ENCODE results near the gene DNAJC18. TPM values are rescaled to one million over a fixed set of nuclear protein-coding genes. Genes with fewer than 3 reads are reported as not detected.

Gene DNAJC18
- total and polyA plus RNA-seq, 2 donors (not counting 1 experiment from before 2014, with no cell fraction given), result 2.0 to 13.6 TPM

DNA sequence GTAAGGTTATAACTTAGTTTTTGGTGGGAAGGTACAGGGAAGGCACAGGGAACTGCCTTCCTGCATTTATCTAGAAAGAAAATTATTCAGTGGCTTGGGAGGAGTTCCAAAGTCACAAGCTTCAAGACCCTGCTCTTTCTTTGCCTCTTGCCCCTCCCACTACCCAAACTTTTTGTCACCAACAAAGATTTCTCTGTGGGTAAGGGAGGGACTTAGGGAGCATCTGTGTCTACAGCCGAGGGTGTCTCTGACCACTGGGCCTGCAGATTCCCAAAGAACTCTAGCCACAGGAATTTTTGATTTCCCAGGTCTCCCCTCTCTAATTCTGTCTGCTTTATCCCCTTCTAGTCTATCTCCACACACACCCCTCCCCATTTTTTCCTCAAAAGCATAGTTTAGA lies 21.1 kb upstream of the DNAJC18 start:
- no peak for ATAC-seq (ENCODE audit: low read depth)
- Histone ChIP-seq H3K4me1 (ENCODE audit: control insufficient read depth in 2 of 2, insufficient read depth in 2 of 2, low read length in 2 of 2) (peaks cover 0 to 7% of the 10 kb centered on the region in 2 donors), H3K9ac (ENCODE audit: low read length) (no peak overlapping the region)

DNA sequence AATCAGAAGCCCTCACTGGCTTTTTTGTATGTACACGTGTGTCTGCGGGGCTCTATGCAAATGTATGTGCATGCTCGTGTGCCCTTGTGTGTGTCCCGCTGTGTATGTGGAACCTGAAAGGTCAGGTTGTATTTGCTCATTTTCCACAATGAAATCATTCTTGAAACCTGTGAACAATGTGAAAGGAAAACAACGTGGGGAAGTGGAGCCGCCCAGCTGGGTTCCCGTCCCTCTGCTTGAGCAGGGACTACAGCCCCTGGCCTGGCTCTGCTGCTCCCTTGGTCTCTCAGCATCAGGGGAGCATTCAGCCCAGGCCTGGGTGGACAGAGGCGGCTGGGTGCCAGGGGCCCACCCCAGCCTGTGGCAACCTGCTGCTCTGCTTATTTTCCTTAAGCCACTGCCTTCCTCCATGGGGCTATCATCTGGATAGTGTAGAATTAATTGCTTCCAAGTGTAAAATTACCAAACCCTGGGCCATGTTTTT lies 20.2 kb upstream of the DNAJC18 start:
- 77% methylated on average over 3 of the region's 8 CpGs for WGBS (ENCODE audit: insufficient coverage)

More for the DNA sequence above, 21.1 kb upstream of the DNAJC18 start:
- Mint-ChIP-seq H3K4me3 (no peak overlapping the region), H3K27ac (no peak overlapping the region), H3K9me3 (ENCODE audit: insufficient read depth) (no peaks in the 10 kb centered on the region), H3K27me3 (no peaks in the 10 kb centered on the region), H3K4me1 (peaks cover 6% of the 10 kb centered on the region)
- Histone ChIP-seq H3K4me2 (replicated peaks; ENCODE audit: low read depth, low read length, poor library complexity, severe bottlenecking) (no peak overlapping the region), H3K9me3 (ENCODE audit: control extremely low read depth in 1 of 3, control insufficient read depth in 2 of 3, insufficient read depth in 1 of 3, low read length in 2 of 3) (no peaks in the 10 kb centered on the region), H4K20me1 (ENCODE audit: control insufficient read depth, insufficient read depth, low read length, poor library complexity, severe bottlenecking) (no peaks in the 10 kb centered on the region), H3K36me3 (replicated peaks in 1 of 2; ENCODE audit: control extremely low read depth in 1 of 2, control insufficient read depth in 1 of 2, extremely low read depth in 1 of 2, insufficient read depth in 2 of 2, low read length in 1 of 2) (no peaks in the 10 kb centered on the region), H3K27ac (ENCODE audit: low read length in 2 of 2) (no peak overlapping the region), H3K27me3 (replicated peaks in 1 of 4; ENCODE audit: control extremely low read depth in 1 of 4, control insufficient read depth in 3 of 4, insufficient read depth in 4 of 4, low read length in 3 of 4) (no peaks in the 10 kb centered on the region), H2AFZ (ENCODE audit: insufficient read depth, low read depth, low read length, poor library complexity, severe bottlenecking) (no peak overlapping the region), H3K4me3 (ENCODE audit: control extremely low read depth in 1 of 5, extremely low read depth in 1 of 5, insufficient read depth in 1 of 5, low read depth in 2 of 5, low read length in 4 of 5) (no peak overlapping the region), H3K79me2 (ENCODE audit: control insufficient read depth, insufficient read depth, low read length) (no peaks in the 10 kb centered on the region)
- no peak for DNase-seq
- CTCF ChIA-PET, result no interaction called here
- 100% methylated on average over 1 of the region's 1 CpG for WGBS (ENCODE audit: insufficient coverage)
- intact Hi-C loops (cut with micrococcal nuclease), result no loop called here
- TF ChIP-seq, protein P1, sequence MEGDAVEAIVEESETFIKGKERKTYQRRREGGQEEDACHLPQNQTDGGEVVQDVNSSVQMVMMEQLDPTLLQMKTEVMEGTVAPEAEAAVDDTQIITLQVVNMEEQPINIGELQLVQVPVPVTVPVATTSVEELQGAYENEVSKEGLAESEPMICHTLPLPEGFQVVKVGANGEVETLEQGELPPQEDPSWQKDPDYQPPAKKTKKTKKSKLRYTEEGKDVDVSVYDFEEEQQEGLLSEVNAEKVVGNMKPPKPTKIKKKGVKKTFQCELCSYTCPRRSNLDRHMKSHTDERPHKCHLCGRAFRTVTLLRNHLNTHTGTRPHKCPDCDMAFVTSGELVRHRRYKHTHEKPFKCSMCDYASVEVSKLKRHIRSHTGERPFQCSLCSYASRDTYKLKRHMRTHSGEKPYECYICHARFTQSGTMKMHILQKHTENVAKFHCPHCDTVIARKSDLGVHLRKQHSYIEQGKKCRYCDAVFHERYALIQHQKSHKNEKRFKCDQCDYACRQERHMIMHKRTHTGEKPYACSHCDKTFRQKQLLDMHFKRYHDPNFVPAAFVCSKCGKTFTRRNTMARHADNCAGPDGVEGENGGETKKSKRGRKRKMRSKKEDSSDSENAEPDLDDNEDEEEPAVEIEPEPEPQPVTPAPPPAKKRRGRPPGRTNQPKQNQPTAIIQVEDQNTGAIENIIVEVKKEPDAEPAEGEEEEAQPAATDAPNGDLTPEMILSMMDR (IDR thresholded peaks at IDR 0.05), result no peak
- TF ChIP-seq EZH2 (IDR thresholded peaks at IDR 0.05; ENCODE audit: borderline replicate concordance, insufficient read depth, low read depth, low read length, poor library complexity, severe bottlenecking), result no peak
- POLR2A ChIA-PET, result no interaction called here

More for the DNA sequence above, 20.2 kb upstream of the DNAJC18 start:
- H2AFZ ChIP-seq (ENCODE audit: insufficient read depth, low read depth, low read length, poor library complexity, severe bottlenecking), result peak overlapping the region; percentile 3
- no peaks in the 10 kb centered on the region for H3K79me2 ChIP-seq (ENCODE audit: control insufficient read depth, insufficient read depth, low read length)
- no peak for TF ChIP-seq EZH2 (IDR thresholded peaks at IDR 0.05; ENCODE audit: borderline replicate concordance, insufficient read depth, low read depth, low read length, poor library complexity, severe bottlenecking)
- TF ChIP-seq, protein P1 (IDR thresholded peaks at IDR 0.05), result no peak
- ATAC-seq (ENCODE audit: low read depth), result no peak
- no peak overlapping the region for H3K27ac ChIP-seq (ENCODE audit: low read length in 2 of 2)
- ChIA-PET POLR2A (interaction anchor here (0.6 kb wide), 1 partner anchor 289 kb away, joined by 4 read pairs; no protein-coding TSS in a partner anchor), CTCF (no interaction called here)
- Mint-ChIP-seq H3K4me3 (no peak overlapping the region), H3K27ac (no peak overlapping the region), H3K4me1 (peaks cover 10% of the 10 kb centered on the region), H3K27me3 (no peaks in the 10 kb centered on the region), H3K9me3 (ENCODE audit: insufficient read depth) (no peaks in the 10 kb centered on the region)
- H3K4me3 ChIP-seq (ENCODE audit: control extremely low read depth in 1 of 5, extremely low read depth in 1 of 5, insufficient read depth in 1 of 5, low read depth in 2 of 5, low read length in 4 of 5), result no peak overlapping the region
- H3K9me3 ChIP-seq (ENCODE audit: control extremely low read depth in 1 of 3, control insufficient read depth in 2 of 3, insufficient read depth in 1 of 3, low read length in 2 of 3), result no peaks in the 10 kb centered on the region
- intact Hi-C loops (cut with micrococcal nuclease), result no loop called here
- DNase-seq, result no peak
- peaks cover 2 to 10% of the 10 kb centered on the region in 2 donors for H3K4me1 ChIP-seq (ENCODE audit: control insufficient read depth in 2 of 2, insufficient read depth in 2 of 2, low read length in 2 of 2)
- H3K27me3 ChIP-seq (replicated peaks in 1 of 4; ENCODE audit: control extremely low read depth in 1 of 4, control insufficient read depth in 3 of 4, insufficient read depth in 4 of 4, low read length in 3 of 4), result no peaks in the 10 kb centered on the region
- H4K20me1 ChIP-seq (ENCODE audit: control insufficient read depth, insufficient read depth, low read length, poor library complexity, severe bottlenecking), result no peaks in the 10 kb centered on the region
- H3K36me3 ChIP-seq (replicated peaks in 1 of 2; ENCODE audit: control extremely low read depth in 1 of 2, control insufficient read depth in 1 of 2, extremely low read depth in 1 of 2, insufficient read depth in 2 of 2, low read length in 1 of 2), result no peaks in the 10 kb centered on the region
- no peak overlapping the region for H3K9ac ChIP-seq (ENCODE audit: low read length)
- H3K4me2 ChIP-seq (replicated peaks; ENCODE audit: low read depth, low read length, poor library complexity, severe bottlenecking), result no peak overlapping the region

All from B cell (primary cell).